Endothelial cell (in vitro differentiated cells): ENCODE measurements around the gene FRMD1. TPM values are rescaled to one million over a fixed set of nuclear protein-coding genes. Genes with fewer than 3 reads are reported as not detected.

Experiments used
- DNase-seq: peaks from one replicate; pipeline ENCODE4 v3.0.0; 2021; ENCODE audit warnings: low spot score
- H3K27ac Mint-ChIP-seq: one replicate; pipeline ENCODE4 v1.8.0; 2021; ENCODE audit warnings: mixed read lengths, inconsistent platforms; ENCODE audit not compliant: unreplicated experiment
- H3K27me3 Mint-ChIP-seq: one replicate; pipeline ENCODE4 v1.8.0; 2021; ENCODE audit warnings: mild to moderate bottlenecking, moderate library complexity, mixed read lengths, inconsistent platforms; ENCODE audit not compliant: unreplicated experiment
- H3K36me3 Mint-ChIP-seq: one replicate; pipeline ENCODE4 v1.8.0; 2021; ENCODE audit warnings: mild to moderate bottlenecking, low read depth, mixed read lengths, inconsistent platforms; ENCODE audit not compliant: unreplicated experiment
- H3K4me1 Mint-ChIP-seq: one replicate; pipeline ENCODE4 v1.8.0; 2021; ENCODE audit warnings: mild to moderate bottlenecking, mixed read lengths, inconsistent platforms; ENCODE audit not compliant: unreplicated experiment
- H3K4me3 Mint-ChIP-seq: one replicate; pipeline ENCODE4 v1.8.0; 2021; ENCODE audit warnings: mild to moderate bottlenecking, mixed read lengths, inconsistent platforms; ENCODE audit not compliant: unreplicated experiment
- H3K9me3 Mint-ChIP-seq: one replicate; pipeline ENCODE4 v1.8.0; 2021; ENCODE audit warnings: mixed read lengths, inconsistent platforms; ENCODE audit not compliant: unreplicated experiment
- total RNA-seq: library from RNA; stranded (reverse); fragmentation: NEBNext Ultra II Directional; extraction: Animal tissue kit (Norgen Biotek cat#: 25700); gene quantifications from one replicate; pipeline ENCODE4 v1.2.1, GENCODE V29; 2021; ENCODE audit not compliant: unreplicated experiment
- TF ChIP-seq, protein P1 (sequence below): fragments of 200-600 bp; sonication (generic); IDR thresholded peaks from one replicate; pipeline ENCODE4 v1.5.0; 2021; ENCODE audit warnings: antibody characterized with exemption; ENCODE audit not compliant: unreplicated experiment

FRMD1 gene
- total RNA-seq, 1 donor from 2014 or later = 0.05 TPM

DNA sequence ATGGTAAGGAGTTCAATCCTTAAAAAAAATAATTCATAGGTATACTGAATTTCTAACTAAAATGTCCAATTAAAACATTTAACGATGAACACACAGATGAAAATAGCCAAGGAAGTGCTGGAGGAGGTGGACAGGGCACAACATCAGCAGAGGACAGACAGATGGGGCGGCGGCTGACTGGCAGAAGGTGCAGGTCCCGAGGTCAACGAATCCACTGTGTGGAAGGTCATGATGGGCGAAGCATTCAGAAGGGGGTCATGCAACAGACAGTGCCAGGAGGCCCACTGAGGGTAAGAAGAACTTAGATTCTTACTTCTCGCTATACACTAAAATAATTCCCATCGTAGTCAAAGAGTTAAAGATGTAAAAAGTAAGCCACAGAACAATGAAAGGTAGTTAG is 34.2 kb upstream of the FRMD1 start:
- Mint-ChIP-seq H3K4me3 (no peak overlapping the region), H3K9me3 (no peaks in the 10 kb centered on the region), H3K4me1 (peaks cover 4% of the 10 kb centered on the region), H3K27me3 (no peaks in the 10 kb centered on the region), H3K27ac (no peak overlapping the region), H3K36me3 (no peaks in the 10 kb centered on the region)
- TF ChIP-seq, protein P1, sequence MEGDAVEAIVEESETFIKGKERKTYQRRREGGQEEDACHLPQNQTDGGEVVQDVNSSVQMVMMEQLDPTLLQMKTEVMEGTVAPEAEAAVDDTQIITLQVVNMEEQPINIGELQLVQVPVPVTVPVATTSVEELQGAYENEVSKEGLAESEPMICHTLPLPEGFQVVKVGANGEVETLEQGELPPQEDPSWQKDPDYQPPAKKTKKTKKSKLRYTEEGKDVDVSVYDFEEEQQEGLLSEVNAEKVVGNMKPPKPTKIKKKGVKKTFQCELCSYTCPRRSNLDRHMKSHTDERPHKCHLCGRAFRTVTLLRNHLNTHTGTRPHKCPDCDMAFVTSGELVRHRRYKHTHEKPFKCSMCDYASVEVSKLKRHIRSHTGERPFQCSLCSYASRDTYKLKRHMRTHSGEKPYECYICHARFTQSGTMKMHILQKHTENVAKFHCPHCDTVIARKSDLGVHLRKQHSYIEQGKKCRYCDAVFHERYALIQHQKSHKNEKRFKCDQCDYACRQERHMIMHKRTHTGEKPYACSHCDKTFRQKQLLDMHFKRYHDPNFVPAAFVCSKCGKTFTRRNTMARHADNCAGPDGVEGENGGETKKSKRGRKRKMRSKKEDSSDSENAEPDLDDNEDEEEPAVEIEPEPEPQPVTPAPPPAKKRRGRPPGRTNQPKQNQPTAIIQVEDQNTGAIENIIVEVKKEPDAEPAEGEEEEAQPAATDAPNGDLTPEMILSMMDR = no peak
- no peak for DNase-seq

DNA sequence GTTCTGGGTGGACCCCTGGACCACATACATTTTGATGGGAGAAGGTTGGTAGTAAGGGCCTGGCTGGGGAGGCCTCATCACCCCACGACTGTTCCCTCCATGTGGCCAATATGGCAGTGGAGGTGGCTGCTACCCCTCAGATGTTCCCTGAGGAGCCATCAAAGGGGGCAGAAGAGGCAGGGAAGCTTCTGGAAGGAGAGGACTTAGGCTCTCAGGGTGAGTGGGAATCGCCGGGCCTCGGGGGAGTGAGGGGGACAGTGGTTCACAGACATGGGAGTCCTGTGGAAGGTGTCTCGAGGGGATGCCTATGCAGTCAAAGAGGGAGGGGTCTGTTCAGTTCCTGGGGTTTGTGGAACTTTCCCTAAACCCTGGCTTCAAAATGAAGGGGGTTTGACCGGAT is 32.9 kb upstream of the FRMD1 start:
- H3K9me3 Mint-ChIP-seq = no peaks in the 10 kb centered on the region
- H3K4me3 Mint-ChIP-seq = no peak overlapping the region
- DNase-seq = no peak
- H3K27ac Mint-ChIP-seq = no peak overlapping the region
- TF ChIP-seq, protein P1 = no peak
- peaks cover 4% of the 10 kb centered on the region for H3K4me1 Mint-ChIP-seq
- no peaks in the 10 kb centered on the region for H3K27me3 Mint-ChIP-seq
- no peaks in the 10 kb centered on the region for H3K36me3 Mint-ChIP-seq

DNA sequence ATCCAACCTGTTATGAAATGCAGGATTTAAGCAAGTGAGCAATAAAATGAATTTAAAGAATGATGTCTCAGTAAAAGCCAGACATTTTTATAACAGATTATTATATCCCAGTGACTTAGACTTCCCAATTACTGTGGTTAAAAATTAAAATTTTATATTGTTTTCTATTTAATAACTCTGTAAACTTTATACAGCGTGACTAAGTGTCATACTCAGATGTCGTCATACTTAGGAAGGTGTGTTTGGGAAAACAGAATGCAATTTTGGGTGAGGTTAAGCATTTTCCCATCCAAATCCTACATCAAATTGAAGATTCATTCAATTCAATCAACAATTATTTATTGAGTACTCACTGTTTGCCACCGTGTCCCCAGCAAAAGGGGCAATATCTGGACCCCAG is 31.4 kb upstream of the FRMD1 start:
- TF ChIP-seq, protein P1 = no peak
- Mint-ChIP-seq H3K4me3 (no peak overlapping the region), H3K27me3 (no peaks in the 10 kb centered on the region), H3K27ac (no peak overlapping the region), H3K4me1 (peaks cover 4% of the 10 kb centered on the region), H3K9me3 (no peaks in the 10 kb centered on the region), H3K36me3 (no peaks in the 10 kb centered on the region)
- DNase-seq = no peak

DNA sequence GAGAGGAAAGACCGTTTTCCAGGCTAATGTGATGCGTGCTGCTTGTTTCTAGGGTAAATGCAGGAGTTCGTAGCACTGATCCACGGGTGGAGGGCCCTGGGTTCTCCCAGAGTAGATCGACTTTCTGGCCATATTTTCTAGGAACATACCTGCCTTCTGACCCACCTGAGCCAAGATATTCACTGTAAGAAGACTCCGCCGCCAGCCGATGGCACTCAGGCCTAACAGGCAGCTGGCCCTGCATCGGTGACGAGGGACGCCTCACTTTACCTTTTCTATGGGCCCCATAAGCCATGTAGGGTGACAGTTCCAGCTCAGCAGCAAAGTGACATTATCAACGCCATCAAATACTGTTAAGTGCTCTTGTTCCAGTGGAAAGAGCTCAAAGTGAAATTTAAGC is 30.2 kb upstream of the FRMD1 start:
- H3K36me3 Mint-ChIP-seq = no peaks in the 10 kb centered on the region
- DNase-seq = no peak
- TF ChIP-seq, protein P1 = no peak
- H3K4me1 Mint-ChIP-seq = peaks cover 4% of the 10 kb centered on the region
- no peaks in the 10 kb centered on the region for H3K27me3 Mint-ChIP-seq
- H3K4me3 Mint-ChIP-seq = no peak overlapping the region
- no peak overlapping the region for H3K27ac Mint-ChIP-seq
- H3K9me3 Mint-ChIP-seq = no peaks in the 10 kb centered on the region

DNA sequence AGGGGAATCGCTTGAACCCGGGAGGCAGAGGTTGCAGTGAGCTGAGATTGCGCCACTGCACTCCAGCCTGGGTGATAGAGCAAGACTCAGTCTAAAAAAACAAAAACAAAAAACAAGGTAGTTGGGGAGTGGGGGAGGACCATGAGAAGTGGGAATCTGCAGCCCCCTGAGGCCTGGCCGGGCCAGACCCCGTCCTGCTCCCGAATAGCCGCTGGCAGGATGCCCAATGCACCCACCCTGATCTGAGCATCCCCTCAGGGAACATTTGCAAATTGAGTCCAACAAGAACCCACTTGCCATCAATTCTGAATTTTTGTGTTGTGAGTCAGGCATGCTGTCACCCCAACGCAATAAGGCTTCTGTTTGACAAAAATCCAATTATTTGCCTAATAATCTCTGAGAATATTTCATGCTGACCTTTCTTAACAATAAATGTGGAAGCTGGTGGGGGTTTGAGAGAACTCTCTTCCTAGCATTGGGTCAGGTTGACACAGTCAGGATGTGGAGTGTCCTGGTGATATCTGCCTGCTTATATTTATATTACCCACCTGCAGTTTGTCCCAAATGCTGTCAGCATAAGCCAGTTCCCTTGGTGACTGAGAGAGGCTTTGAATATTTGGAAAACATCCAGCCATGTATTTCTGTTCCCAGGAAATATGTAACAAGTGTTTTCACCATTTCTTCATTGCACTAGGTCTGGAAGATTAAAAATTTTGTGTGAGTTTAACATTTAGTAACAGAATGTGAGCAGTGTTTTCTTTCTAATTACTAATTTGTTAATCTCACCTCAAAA is 28.4 kb upstream of the FRMD1 start:
- no peaks in the 10 kb centered on the region for H3K36me3 Mint-ChIP-seq
- peaks cover 8% of the 10 kb centered on the region for H3K27me3 Mint-ChIP-seq
- no peak overlapping the region for H3K4me3 Mint-ChIP-seq
- H3K27ac Mint-ChIP-seq = no peak overlapping the region
- H3K4me1 Mint-ChIP-seq = peaks cover 4% of the 10 kb centered on the region
- no peaks in the 10 kb centered on the region for H3K9me3 Mint-ChIP-seq
- DNase-seq = no peak
- TF ChIP-seq, protein P1 = no peak
